HG02840 (cell line): ENCODE measurements around the gene TMEM62.
"Not testable (repeated sequence)": the region's sequence is repeated elsewhere in the genome, so short reads cannot be mapped to it uniquely, and the experiment has no call there.

Experiments
- ATAC-seq: cut with Tn5 transposase; IDR thresholded peaks from one replicate; pipeline ENCODE4 v1.9.1; 2021; ENCODE audit warnings: mild to moderate bottlenecking, moderate library complexity, moderate number of reproducible peaks; ENCODE audit not compliant: unreplicated experiment, low FRiP score

The TMEM62 gene

DNA sequence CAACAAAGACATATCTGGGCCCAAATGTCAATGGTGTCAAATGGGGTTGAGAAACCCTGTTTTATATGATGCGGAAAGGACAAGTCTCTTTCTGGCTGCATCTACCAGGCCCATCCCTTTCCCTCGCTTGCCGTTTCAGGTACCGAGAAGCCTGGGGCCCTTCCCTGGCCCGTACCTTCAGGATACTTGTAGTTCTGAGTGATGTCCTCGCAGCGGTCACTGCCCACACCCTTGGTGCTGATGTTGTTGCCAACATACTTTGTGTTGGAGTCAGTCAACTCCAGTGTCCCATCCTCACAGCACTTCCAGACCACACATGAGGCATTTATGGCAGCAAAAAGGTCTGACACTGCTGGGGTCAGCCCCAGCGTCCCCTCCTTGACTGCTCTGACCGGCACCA lies 73.6 kb downstream of the TMEM62 start:
- ATAC-seq = no peak

DNA sequence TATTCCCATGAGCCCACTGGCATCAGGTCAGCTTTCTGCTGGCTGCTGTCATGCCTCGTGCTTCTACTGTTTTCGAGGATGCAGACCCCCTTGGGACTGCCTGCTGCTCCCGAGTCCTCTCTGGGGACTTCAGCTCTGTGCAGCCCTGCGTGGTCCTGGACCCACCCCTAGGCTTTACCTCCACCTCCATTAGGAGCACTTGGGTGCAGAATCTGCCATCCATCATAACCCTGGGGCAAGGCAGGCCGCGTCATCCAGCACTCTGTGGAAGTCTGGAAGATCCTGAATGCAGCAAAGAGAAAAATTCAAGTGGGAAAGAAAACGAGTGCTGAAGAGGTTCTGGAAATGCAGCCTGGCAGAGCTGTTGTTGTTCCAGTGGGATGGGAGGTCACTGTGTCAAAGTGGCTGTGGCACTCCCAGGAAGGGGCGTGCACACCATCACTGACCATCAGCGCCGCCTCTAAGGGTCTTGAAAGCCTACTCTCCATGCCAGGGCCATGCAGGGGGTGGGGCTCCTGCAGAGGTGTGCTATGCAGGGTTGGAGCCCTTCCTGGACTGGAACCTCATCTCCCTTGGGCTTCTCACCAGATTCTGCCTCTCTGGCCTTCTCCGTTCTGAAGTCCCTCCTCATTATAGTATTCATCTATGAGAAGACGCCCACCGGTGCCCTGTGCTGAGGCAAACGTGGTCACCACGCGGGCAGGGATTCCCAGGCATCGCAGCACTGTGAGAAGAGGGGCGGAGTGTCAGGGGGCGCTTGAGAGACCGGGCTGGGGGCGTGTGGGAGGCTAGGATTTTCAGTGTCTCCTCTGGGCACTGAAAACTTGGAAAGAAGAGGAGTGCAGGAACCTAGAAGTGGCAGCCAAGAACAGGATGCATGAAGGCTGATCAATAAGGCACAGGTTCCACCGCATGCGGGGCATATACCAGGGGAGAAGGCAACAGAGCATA lies 74.9 kb downstream of the TMEM62 start:
- no peak for ATAC-seq

DNA sequence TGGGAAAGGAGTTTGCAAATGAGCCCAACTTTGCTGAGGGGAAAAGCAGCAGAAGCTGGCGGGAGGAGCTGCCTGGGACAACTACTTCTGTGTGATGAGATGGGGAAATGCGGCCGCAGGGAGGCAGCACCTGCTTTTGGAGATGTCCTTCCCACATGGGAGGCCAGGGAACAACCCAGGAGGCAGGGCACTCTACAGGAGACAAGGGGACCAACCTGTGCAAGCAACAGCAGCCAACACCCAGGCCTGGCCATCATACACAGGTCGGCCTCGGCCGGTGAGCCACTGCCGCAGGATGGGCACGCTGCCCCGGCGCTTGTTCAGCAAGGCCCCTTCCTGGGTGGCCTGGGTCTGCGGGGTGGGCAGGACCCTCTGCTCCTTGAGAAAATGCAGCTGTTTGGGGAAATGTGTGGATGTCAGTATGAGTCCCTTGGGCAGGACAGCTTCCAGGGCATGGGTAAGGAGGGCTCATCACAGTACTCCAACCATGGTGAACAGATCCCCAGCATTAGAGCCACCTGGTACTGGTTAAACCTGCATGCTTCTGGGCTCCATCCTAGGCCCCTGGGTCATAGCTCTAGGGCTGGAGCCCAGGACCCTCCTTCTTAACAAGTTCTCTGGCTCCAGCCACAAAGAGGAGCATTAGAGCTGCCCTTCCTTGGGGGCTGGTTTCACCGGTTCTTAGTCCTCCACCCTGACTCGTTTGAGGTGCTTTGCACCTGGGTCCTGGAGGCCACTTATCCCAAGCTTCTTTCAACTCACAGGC lies 75.9 kb downstream of the TMEM62 start:
- ATAC-seq = no peak

DNA sequence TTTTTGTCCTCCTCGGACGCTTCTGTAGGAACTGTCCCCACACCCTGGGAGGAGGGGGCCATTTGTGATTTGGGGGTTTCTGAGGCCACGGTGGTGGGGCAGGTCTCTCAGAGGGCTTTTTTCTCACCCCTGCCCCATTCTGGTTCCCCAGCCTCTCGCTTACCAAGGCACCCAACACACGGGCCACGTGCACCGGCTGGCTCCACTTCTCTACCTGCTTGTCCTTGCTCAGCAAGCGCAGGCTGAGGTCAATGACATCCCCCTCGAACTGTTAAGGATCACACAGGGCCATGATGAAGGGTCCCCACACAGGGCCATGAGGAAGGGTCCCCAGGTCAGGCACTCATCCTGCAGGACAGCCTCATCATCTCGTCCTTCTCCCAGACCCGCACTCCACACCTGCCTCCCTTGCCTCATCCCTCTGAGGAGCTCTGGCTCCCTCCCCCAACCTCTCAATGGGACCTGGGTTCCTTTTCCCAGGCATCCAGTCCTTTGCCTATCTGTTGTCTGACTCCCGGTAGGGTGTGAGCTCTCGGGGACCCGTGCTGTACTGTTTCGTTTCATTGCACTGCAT lies 76.9 kb downstream of the TMEM62 start:
- ATAC-seq = no peak

GRCh38 chr15:43210807-43211206 lies 77.4 kb downstream of the TMEM62 start:
- ATAC-seq = no peak

DNA sequence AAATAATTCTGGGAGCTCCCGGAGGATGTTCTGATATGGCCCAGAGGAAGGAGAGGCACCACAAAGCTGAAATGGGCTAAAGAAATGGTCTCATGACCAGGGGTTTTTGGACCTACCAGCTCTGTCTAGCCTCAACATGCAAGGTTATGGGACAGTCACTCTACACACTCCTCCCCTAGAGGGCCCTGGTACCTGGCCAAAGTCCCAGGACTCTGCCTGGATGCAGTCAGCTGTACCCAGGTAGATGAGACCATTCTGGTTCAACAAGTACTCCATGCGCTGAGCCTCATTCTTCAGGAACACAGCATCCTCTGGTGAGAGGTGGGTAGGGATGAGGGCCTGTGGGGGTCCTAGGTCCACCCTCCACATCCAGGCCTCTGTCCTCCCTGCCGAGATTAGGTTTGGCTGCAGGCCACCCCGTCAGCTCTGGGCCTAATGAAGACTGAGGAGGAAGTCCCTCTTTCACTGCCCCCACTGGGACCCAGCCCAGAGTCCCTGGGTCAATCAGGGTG lies 77.9 kb downstream of the TMEM62 start:
- ATAC-seq = no peak

DNA sequence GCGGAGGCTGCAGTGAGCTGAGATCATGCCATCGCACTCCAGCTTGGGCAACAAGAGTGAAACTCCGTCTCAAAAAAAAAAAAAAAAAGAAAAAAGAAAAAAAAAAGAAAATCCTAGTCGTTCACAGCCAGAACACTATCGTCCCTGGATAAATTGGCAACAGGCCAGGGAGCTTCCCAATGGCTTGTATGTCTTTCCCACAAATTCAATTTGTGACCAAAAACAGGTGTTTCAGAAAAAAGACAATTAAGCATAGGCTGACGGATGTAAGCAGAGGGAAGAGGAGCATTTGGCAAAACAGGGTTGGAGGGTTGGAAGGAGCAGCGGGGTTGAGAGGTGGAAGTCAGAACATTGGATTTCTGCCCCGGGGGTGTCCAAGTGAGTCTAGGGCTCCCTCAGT lies 78.9 kb downstream of the TMEM62 start:
- no peak for ATAC-seq

- no peak for ATAC-seq
These were observed 79.6 kb downstream of the TMEM62 start for GRCh38 chr15:43212951-43213350.

DNA sequence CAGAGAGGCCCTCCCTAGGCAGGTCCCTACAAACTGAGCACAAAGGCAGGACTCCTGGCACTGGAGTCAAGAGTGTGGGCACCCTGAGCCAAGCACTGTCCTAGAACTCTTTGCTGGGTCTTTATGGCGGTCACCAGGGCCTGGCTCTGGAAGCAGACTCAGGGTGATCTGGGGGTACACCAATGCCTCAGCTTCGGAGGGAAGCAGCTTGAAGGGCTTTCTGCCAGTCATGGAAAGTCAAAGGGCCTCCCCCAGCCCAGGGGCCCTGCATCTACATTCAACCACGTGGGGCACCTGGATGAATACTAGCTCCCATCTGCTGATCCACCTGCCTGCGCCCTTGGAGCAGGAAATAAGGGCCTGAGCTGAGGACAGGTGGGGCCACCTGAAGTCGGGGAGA lies 80.1 kb downstream of the TMEM62 start:
- no peak for ATAC-seq

GRCh38 chr15:43214169-43214568 lies 80.8 kb downstream of the TMEM62 start:
- no peak for ATAC-seq

GRCh38 chr15:43214592-43215295 lies 81.4 kb downstream of the TMEM62 start:
- no peak for ATAC-seq

DNA sequence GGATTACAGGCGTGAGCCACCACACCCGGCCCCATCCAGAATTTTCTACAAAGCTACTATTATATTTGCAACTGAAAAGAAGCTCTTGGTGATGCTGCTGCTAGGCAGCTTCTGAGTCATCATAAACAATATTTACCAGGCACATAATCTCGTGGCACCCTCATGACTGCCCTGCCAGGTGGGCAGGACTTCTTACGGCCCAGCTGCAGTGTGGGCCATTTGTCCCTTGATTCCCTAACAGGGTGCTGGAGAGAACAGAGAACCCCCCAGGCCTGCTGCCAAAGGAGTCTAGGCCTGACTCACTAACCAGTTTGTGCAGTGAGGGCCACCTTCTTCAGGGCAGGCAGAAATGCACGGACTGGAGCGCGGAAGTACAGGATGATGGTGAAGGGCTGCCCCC lies 82.6 kb downstream of the TMEM62 start:
- no peak for ATAC-seq

- ATAC-seq = no peak
These were observed 85.7 kb downstream of the TMEM62 start for GRCh38 chr15:43218908-43219706.

DNA sequence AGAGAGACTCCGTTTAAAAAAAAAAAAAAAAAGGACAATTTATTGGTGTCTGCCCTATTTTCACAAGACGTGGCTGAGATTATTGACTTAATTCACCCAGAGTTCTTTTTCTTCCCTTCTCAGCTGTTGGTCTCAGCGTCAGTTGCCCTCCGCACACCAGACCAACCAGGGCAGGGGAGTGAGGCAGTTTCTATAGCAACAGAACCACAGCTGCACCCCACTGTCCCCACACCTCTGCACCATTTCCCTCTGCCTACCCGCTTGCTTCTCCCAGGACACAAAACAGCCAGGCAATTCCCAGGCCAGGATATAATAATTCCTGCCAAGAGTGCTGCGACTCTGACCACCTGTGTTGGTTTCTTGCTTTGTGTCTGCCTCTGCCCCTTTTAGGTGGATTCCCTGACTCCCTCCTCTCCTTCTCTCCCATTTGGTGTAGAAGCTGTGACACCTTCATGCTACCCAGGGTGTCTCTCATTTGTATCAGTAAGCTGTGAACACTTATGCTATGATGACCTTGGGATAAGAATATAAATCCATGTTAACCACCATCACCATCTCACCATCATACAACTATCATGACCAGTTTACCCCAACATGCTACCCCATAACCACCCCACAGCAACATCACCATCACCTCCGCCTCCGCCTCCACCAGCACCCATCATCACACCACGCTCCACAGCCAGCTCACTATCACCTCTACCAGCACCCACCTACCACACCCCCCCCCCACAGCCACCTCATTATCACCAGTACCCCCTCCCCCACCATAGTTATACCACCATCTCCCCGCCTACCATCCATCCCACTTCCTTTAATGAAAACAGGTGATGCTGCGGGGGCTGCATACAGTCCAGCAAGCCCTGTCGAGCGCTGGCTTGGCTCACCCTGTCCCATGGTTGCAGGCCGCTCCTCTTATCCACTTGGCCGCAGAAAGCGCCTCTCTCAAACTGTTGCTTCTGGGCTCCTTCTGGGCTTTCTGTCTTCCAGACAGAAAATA lies 86.8 kb downstream of the TMEM62 start:
- no peak for ATAC-seq

DNA sequence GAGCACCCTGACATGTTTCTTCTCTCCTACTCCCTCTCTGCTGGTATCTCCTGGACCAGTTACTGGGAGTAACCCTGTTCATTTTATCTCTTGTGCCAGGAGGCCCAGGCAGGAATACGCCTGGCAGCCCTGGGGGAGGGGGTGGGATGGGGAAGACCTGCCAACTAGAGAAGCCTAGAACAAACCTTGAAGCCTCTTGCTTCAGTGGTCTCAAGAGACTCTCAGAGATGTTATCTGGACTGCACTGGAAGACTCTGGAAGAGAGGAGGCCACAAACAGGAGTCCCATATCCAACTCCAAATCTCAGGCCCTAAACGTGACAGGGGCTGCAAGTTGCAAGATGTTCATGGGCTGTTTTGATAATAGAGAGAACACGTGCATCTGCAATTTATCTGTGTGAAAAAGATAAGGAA lies 87.6 kb downstream of the TMEM62 start, which contains the start of gene EPB42:
Gene EPB42 (minus strand): TSS at position 28 of the 413 bp plus-strand sequence. CDS start 193 bp downstream, outside the sequence.
- ATAC-seq = no peak

DNA sequence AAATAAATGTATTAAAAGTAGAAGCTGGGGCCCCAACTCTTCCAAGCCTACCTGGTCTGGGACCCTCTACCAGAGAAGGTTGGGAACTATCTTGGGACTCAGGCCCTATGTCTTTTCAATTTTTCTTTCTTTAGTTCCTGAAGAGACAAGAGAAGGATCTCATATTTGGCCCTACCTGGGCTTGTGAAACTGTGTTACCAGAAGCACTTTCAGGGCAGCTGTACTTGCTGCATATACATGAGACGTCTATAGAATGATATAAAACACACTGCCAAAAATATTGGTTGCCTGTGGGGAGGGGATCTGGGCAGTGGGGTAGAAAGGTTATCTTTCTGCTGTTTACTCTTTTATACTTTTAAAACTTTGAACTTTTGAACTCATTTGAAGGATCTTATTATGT lies 88.0 kb downstream of the TMEM62 start:
- ATAC-seq = no peak

GRCh38 chr15:43225201-43225949 lies 92.0 kb downstream of the TMEM62 start:
- ATAC-seq = no peak

- not testable (repeated sequence) for ATAC-seq
These were observed 92.5 kb downstream of the TMEM62 start for GRCh38 chr15:43225950-43226255.
